ENCODE results near the gene FDCSP.

- TF ChIP-seq POLR2A (IDR thresholded peaks at IDR 0.05; ENCODE audit: low read depth), result no peak
- no peak for TF ChIP-seq CTCF (IDR thresholded peaks at IDR 0.05)
- TF ChIP-seq EP300 (IDR thresholded peaks at IDR 0.05), result no peak
- TF ChIP-seq POLR2AphosphoS5 (IDR thresholded peaks at IDR 0.05), result no peak
These were observed 22.3 kb upstream of the FDCSP start for GRCh38 chr4:70203601-70204000.
